Parathyroid adenoma (tissue), 2 donors: ENCODE results near the gene MAP3K10.

Experiments
- H2AFZ ChIP-seq: fragments of 300-600 bp; sonication (generic); one replicate; pipeline ENCODE4 v1.7.0; 2017; ENCODE audit warnings: antibody characterized with exemption, mild to moderate bottlenecking
- H3K27ac ChIP-seq: fragments of 300-600 bp; sonication (generic); one replicate; pipeline ENCODE4 v1.7.0; 2017
- H3K27me3 ChIP-seq: fragments of 300-600 bp; sonication (generic); one replicate; pipeline ENCODE4 v1.7.0; 2017; ENCODE audit warnings: low read length; ENCODE audit not compliant: control insufficient read depth, insufficient read depth
- H3K36me3 ChIP-seq: fragments of 300-600 bp; sonication (generic); one replicate; pipeline ENCODE4 v1.7.0; 2017; ENCODE audit warnings: low read length; ENCODE audit not compliant: control insufficient read depth, insufficient read depth
- H3K4me1 ChIP-seq: fragments of 300-600 bp; sonication (generic); one replicate; pipeline ENCODE4 v1.7.0; 2017; ENCODE audit warnings: control low read depth
- H3K4me2 ChIP-seq: fragments of 300-600 bp; sonication (generic); one replicate; pipeline ENCODE4 v1.7.0; 2017; ENCODE audit warnings: low read length
- H3K4me3 ChIP-seq: fragments of 300-600 bp; sonication (generic); one replicate; pipeline ENCODE4 v1.7.0; 2017; ENCODE audit warnings: low read depth, low read length
- H3K79me2 ChIP-seq: fragments of 300-600 bp; sonication (generic); one replicate; pipeline ENCODE4 v1.7.0; 2017; ENCODE audit warnings: control low read depth
- H3K9ac ChIP-seq: fragments of 300-600 bp; sonication (generic); one replicate; pipeline ENCODE4 v1.7.0; 2017; ENCODE audit warnings: mild to moderate bottlenecking
- H3K9me3 ChIP-seq: fragments of 300-600 bp; sonication (generic); one replicate; pipeline ENCODE4 v1.7.0; 2017; ENCODE audit warnings: low read length; ENCODE audit not compliant: control insufficient read depth
- TF ChIP-seq, protein P1 (sequence below): fragments of 300-600 bp; sonication (generic); IDR thresholded peaks from one replicate; pipeline ENCODE4 v1.7.0; 2017; ENCODE audit warnings: antibody characterized with exemption, mild to moderate bottlenecking
- donor health status: primary hyperparathyroidism.

Gene MAP3K10

DNA sequence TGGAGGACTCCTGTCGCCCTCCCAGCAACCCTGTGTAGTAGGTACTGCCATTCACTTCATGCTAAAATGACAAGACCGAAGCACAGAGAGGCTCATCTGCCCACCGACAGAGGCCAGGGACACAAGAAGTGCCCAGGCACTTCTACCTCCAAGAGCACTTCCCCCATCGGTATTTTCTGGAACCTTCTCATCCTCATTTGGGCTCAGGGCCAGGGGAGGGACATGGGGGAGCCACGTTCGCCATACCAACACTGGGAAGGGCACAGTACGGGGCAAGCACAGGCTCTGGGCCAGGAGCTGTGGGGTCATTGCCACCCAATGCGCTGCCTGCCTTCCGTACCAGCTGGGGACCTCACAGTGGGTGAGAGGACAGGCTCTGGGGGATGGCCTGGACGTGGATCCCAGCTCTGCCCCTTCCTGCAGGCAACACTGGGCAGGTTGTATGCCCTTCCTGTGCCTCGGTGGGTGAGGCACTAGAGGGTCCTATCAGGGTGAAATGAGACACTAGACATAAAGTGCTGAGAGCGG, 56.6 kb downstream of the MAP3K10 start:
- H3K36me3 ChIP-seq: no peaks in the 10 kb centered on the region
- peak overlapping the region; percentile 70 for H3K27ac ChIP-seq
- no peaks in the 10 kb centered on the region for H3K9me3 ChIP-seq
- H3K9ac ChIP-seq: no peak overlapping the region
- no peak overlapping the region for H3K4me2 ChIP-seq
- no peak overlapping the region for H2AFZ ChIP-seq
- H3K4me3 ChIP-seq: no peak overlapping the region
- no peaks in the 10 kb centered on the region for H3K27me3 ChIP-seq
- TF ChIP-seq, protein P1, sequence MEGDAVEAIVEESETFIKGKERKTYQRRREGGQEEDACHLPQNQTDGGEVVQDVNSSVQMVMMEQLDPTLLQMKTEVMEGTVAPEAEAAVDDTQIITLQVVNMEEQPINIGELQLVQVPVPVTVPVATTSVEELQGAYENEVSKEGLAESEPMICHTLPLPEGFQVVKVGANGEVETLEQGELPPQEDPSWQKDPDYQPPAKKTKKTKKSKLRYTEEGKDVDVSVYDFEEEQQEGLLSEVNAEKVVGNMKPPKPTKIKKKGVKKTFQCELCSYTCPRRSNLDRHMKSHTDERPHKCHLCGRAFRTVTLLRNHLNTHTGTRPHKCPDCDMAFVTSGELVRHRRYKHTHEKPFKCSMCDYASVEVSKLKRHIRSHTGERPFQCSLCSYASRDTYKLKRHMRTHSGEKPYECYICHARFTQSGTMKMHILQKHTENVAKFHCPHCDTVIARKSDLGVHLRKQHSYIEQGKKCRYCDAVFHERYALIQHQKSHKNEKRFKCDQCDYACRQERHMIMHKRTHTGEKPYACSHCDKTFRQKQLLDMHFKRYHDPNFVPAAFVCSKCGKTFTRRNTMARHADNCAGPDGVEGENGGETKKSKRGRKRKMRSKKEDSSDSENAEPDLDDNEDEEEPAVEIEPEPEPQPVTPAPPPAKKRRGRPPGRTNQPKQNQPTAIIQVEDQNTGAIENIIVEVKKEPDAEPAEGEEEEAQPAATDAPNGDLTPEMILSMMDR: no peak
- peaks cover 27% of the 10 kb centered on the region for H3K79me2 ChIP-seq
- peaks cover 26% of the 10 kb centered on the region for H3K4me1 ChIP-seq

DNA sequence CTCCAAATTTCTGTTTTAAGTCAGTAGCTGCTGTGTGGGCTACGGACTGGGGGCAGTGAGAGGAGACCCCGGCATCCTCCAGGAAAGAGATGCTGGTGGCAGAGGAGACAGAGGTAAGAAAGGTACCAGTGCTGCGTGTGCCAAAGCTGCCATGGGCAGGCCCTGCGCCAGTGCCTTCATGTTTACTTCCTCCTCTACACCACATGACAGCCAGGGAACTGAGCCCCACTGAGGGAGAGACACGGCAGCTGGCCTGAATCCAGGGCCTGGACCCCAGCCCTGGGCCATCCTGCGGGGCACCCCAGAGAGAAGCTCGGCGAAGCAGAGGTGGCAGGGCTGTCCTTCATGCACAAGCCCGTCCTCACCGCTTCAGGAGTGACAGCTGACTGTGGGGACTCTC, 58.0 kb downstream of the MAP3K10 start:
- Histone ChIP-seq H3K36me3 (no peaks in the 10 kb centered on the region), H3K4me3 (no peak overlapping the region), H2AFZ (no peak overlapping the region), H3K9ac (no peak overlapping the region), H3K4me2 (no peak overlapping the region), H3K79me2 (peaks cover 24% of the 10 kb centered on the region), H3K9me3 (no peaks in the 10 kb centered on the region), H3K27ac (no peak overlapping the region), H3K27me3 (no peaks in the 10 kb centered on the region), H3K4me1 (peaks cover 26% of the 10 kb centered on the region)
- TF ChIP-seq, protein P1: no peak

DNA sequence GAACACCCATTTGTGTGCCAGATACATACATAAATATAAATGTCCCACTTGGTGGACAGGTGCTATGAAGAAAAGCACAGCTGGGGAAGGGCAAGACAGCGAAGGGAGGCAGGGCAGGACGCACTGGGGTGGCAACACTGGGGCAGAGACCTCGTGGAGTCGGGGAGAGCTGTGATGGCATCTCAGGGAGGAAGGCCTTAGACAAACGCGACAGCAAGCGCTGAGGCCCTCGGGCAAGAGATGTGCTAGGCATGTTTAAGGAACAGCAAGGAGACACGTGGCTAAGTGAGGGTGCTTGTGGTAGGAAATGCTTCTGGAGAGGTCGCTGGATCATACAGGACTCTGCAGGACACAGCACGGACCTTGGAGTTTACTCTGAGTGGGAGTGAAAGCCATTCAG, 58.6 kb downstream of the MAP3K10 start:
- peaks cover 27% of the 10 kb centered on the region for H3K79me2 ChIP-seq
- H3K27me3 ChIP-seq: no peaks in the 10 kb centered on the region
- no peak overlapping the region for H2AFZ ChIP-seq
- H3K9me3 ChIP-seq: no peaks in the 10 kb centered on the region
- no peaks in the 10 kb centered on the region for H3K36me3 ChIP-seq
- TF ChIP-seq, protein P1: no peak
- H3K27ac ChIP-seq: no peak overlapping the region
- peaks cover 26% of the 10 kb centered on the region for H3K4me1 ChIP-seq
- H3K9ac ChIP-seq: no peak overlapping the region
- no peak overlapping the region for H3K4me2 ChIP-seq
- no peak overlapping the region for H3K4me3 ChIP-seq

DNA sequence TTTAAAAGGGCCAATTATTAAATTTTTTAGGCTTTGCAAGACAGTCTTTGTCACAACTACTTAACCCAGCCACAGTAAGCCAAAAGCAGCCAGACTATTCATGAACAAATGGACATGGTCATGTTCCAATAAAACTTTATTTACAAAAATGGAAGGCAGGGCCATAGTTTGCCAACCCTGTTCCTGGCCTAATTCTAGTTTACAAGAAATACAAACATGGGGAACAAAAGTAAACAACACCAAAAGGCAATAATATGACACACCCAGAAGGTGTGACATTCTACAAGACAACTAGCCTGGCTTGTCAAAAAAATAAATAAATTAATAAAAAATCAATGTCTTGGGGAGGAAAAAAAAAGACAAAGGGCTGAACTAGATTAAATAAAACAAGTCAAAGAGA, 60.0 kb downstream of the MAP3K10 start:
- no peaks in the 10 kb centered on the region for H3K9me3 ChIP-seq
- TF ChIP-seq, protein P1: no peak
- H3K36me3 ChIP-seq: no peaks in the 10 kb centered on the region
- no peak overlapping the region for H2AFZ ChIP-seq
- peaks cover 21% of the 10 kb centered on the region for H3K4me1 ChIP-seq
- no peak overlapping the region for H3K4me2 ChIP-seq
- no peak overlapping the region for H3K4me3 ChIP-seq
- no peaks in the 10 kb centered on the region for H3K27me3 ChIP-seq
- H3K79me2 ChIP-seq: peaks cover 25% of the 10 kb centered on the region
- H3K27ac ChIP-seq: no peak overlapping the region
- no peak overlapping the region for H3K9ac ChIP-seq

DNA sequence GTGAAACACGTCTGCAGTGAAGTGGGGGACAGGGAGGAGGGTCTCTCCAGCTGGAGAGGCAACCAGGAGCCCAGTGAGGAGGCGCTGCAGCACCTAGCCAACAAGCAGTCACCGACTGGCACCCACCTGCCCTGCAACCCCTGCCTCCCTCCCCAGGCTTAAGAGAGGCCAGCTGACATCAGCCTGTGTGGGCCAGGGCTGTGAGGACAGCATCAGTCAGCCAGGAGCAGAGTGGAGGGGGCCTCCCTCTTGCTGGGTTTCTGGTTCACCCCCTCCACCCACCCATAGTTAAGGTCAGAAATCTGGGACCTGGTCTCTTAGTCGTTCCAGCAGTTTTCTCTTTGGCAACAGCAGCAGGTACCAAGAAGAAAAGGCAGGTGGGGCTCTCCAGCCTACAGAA, 60.8 kb downstream of the MAP3K10 start:
- TF ChIP-seq, protein P1: no peak
- Histone ChIP-seq H3K9me3 (no peaks in the 10 kb centered on the region), H3K79me2 (peaks cover 30% of the 10 kb centered on the region), H3K27me3 (no peaks in the 10 kb centered on the region), H3K36me3 (no peaks in the 10 kb centered on the region), H3K27ac (no peak overlapping the region), H3K9ac (no peak overlapping the region), H3K4me3 (no peak overlapping the region), H2AFZ (no peak overlapping the region), H3K4me1 (peaks cover 19% of the 10 kb centered on the region), H3K4me2 (no peak overlapping the region)
